Astrocyte of the cerebellum (primary cell): ENCODE measurements around the gene ZCCHC17.

Experiments used
- DNase-seq: peaks from one replicate; pipeline ENCODE4 v3.0.0-alpha.2; 2011; ENCODE audit warnings: low read depth
- H3K4me3 ChIP-seq: 2 replicates; pipeline ENCODE4 v1.5.1; 2011; ENCODE audit warnings: mild to moderate bottlenecking, low read depth, low read length, moderate library complexity
- CTCF ChIP-seq: IDR thresholded peaks from 2 replicates; pipeline ENCODE4 v1.5.1; 2012; ENCODE audit warnings: low read length, low read depth, moderate library complexity, mild to moderate bottlenecking; ENCODE audit errors: missing control alignments
- in situ Hi-C: cut with HindIII; loops from 2 replicates; pipeline ENCODE4 v1.10.0; 2017; ENCODE audit warnings: low sequenced_read_pairs

The ZCCHC17 gene

GRCh38 chr1:31397360-31398095 lies 100.7 kb downstream of the ZCCHC17 start:
- in situ Hi-C loops: no loop called here
- DNase-seq: no peak
- TF ChIP-seq CTCF: no peak

GRCh38 chr1:31398246-31398645 lies 101.4 kb downstream of the ZCCHC17 start:
- no peak overlapping the region for H3K4me3 ChIP-seq
- TF ChIP-seq CTCF: no peak

More at GRCh38 chr1:31397360-31398095, 100.7 kb downstream of the ZCCHC17 start:
- no peak overlapping the region for H3K4me3 ChIP-seq

GRCh38 chr1:31399976-31400375 lies 103.1 kb downstream of the ZCCHC17 start:
- no peak for DNase-seq
- in situ Hi-C loops: no loop called here
- H3K4me3 ChIP-seq: no peak overlapping the region
- TF ChIP-seq CTCF: no peak

More at GRCh38 chr1:31398246-31398645, 101.4 kb downstream of the ZCCHC17 start:
- in situ Hi-C loops: no loop called here
- DNase-seq: no peak

GRCh38 chr1:31400393-31400792 lies 103.6 kb downstream of the ZCCHC17 start:
- in situ Hi-C loops: no loop called here

GRCh38 chr1:31401241-31401640 lies 104.4 kb downstream of the ZCCHC17 start:
- H3K4me3 ChIP-seq: no peak overlapping the region
- no peak for TF ChIP-seq CTCF
- no peak for DNase-seq
- in situ Hi-C loops: no loop called here

More at GRCh38 chr1:31400393-31400792, 103.6 kb downstream of the ZCCHC17 start:
- DNase-seq: no peak
- TF ChIP-seq CTCF: no peak
- no peak overlapping the region for H3K4me3 ChIP-seq

- no peak for DNase-seq
- no peak for TF ChIP-seq CTCF
- in situ Hi-C loops: no loop called here
- no peak overlapping the region for H3K4me3 ChIP-seq
Measured at GRCh38 chr1:31405578-31406245, 108.9 kb downstream of the ZCCHC17 start.
